Measurements from ENCODE around the gene SERPINB1. TPM values are rescaled to one million over a fixed set of nuclear protein-coding genes. Genes with fewer than 3 reads are reported as not detected.
"Not testable (repeated sequence)": the region's sequence is repeated elsewhere in the genome, so short reads cannot be mapped to it uniquely, and the experiment has no call there.

SERPINB1 gene
- total RNA-seq, 4 donors from 2014 or later, result 21.3 to 29.0 (median 23.1) TPM

- H3K9me3 ChIP-seq, result no peaks in the 10 kb centered on the region
- no peak overlapping the region for H3K4me3 ChIP-seq
- 70 to 77% methylated on average over 9 to 12 of the region's 12 CpGs for WGBS, 2 donors
- peaks cover 0 to 42% (median 22%) of the 10 kb centered on the region in 4 donors for H3K4me1 ChIP-seq
- H3K36me3 ChIP-seq, result no peaks in the 10 kb centered on the region
- DNase-seq (ENCODE audit: low spot score in 2 of 2), result no peak
- TF ChIP-seq POLR2A (IDR thresholded peaks at IDR 0.05) (no peak), EP300 (IDR thresholded peaks at IDR 0.05) (no peak)
- TF ChIP-seq, protein P1, sequence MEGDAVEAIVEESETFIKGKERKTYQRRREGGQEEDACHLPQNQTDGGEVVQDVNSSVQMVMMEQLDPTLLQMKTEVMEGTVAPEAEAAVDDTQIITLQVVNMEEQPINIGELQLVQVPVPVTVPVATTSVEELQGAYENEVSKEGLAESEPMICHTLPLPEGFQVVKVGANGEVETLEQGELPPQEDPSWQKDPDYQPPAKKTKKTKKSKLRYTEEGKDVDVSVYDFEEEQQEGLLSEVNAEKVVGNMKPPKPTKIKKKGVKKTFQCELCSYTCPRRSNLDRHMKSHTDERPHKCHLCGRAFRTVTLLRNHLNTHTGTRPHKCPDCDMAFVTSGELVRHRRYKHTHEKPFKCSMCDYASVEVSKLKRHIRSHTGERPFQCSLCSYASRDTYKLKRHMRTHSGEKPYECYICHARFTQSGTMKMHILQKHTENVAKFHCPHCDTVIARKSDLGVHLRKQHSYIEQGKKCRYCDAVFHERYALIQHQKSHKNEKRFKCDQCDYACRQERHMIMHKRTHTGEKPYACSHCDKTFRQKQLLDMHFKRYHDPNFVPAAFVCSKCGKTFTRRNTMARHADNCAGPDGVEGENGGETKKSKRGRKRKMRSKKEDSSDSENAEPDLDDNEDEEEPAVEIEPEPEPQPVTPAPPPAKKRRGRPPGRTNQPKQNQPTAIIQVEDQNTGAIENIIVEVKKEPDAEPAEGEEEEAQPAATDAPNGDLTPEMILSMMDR (IDR thresholded peaks at IDR 0.05), result no peak
- H3K27me3 ChIP-seq, result no peaks in the 10 kb centered on the region
- no peak overlapping the region for H3K27ac ChIP-seq
Observed at GRCh38 chr6:2861060-2861821, 19.6 kb upstream of the SERPINB1 start.

GRCh38 chr6:2860706-2861059 lies 19.0 kb upstream of the SERPINB1 start:
- WGBS, 2 donors, result 100% methylated on average over 1 to 2 of the region's 2 CpGs
- not testable (repeated sequence) for DNase-seq (ENCODE audit: low spot score in 2 of 2); H3K27me3 ChIP-seq; H3K9me3 ChIP-seq; H3K4me3 ChIP-seq; H3K27ac ChIP-seq; H3K36me3 ChIP-seq
- peaks cover 0 to 41% (median 22%) of the 10 kb centered on the region in 4 donors for H3K4me1 ChIP-seq

GRCh38 chr6:2859798-2860705 lies 18.4 kb upstream of the SERPINB1 start:
- 95% methylated on average over 19 to 31 of the region's 42 CpGs for WGBS, 2 donors
- peaks cover 0 to 41% (median 26%) of the 10 kb centered on the region in 4 donors for H3K4me1 ChIP-seq
- not testable (repeated sequence) for DNase-seq (ENCODE audit: low spot score in 2 of 2); H3K27ac ChIP-seq; H3K4me3 ChIP-seq; H3K27me3 ChIP-seq; H3K36me3 ChIP-seq; H3K9me3 ChIP-seq

- Histone ChIP-seq H3K36me3 (no peaks in the 10 kb centered on the region), H3K4me3 (no peak overlapping the region), H3K4me1 (peaks cover 0 to 47% (median 31%) of the 10 kb centered on the region in 4 donors), H3K27ac (peak overlapping the region in 3 of 4 donors; percentile 76 to 78 (median 78)), H3K9me3 (no peaks in the 10 kb centered on the region), H3K27me3 (no peaks in the 10 kb centered on the region)
- TF ChIP-seq POLR2A (IDR thresholded peaks at IDR 0.05) (no peak), EP300 (IDR thresholded peaks at IDR 0.05) (no peak)
- TF ChIP-seq, protein P1 (IDR thresholded peaks at IDR 0.05), result no peak
- no peak for DNase-seq (ENCODE audit: low spot score in 2 of 2)
- 87 to 91% methylated on average over 4 of the region's 4 CpGs for WGBS, 2 donors
Observed at GRCh38 chr6:2859185-2859700, 17.6 kb upstream of the SERPINB1 start.

- Histone ChIP-seq H3K27me3 (no peaks in the 10 kb centered on the region), H3K27ac (peak overlapping the region in 3 of 4 donors; percentile 76 to 78 (median 78)), H3K4me3 (peak overlapping the region in 1 of 4 donors; percentile 25), H3K9me3 (no peaks in the 10 kb centered on the region), H3K4me1 (peaks cover 0 to 56% (median 34%) of the 10 kb centered on the region in 4 donors), H3K36me3 (no peaks in the 10 kb centered on the region)
- TF ChIP-seq EP300 (IDR thresholded peaks at IDR 0.05) (no peak), POLR2A (IDR thresholded peaks at IDR 0.05) (no peak)
- TF ChIP-seq, protein P1 (IDR thresholded peaks at IDR 0.05), result no peak
- 17 to 20% methylated on average over 18 of the region's 18 CpGs for WGBS, 2 donors
- no peak for DNase-seq (ENCODE audit: low spot score in 2 of 2)
Observed at GRCh38 chr6:2857580-2858337, 16.1 kb upstream of the SERPINB1 start.

Measured in tibial nerve (tissue), 4 donors.